Fibroblast of skin of left quadriceps (primary cell): ENCODE measurements around the gene CACNA1A.
"Not testable (repeated sequence)": the region's sequence is repeated elsewhere in the genome, so short reads cannot be mapped to it uniquely, and the experiment has no call there.

ENCODE experiments used
- DNase-seq, 2 experiments: peaks; one replicate each; pipeline ENCODE4 v3.0.0-alpha.2; 2013; ENCODE audit warnings: low read depth in 2 of 2

CACNA1A gene

DNA sequence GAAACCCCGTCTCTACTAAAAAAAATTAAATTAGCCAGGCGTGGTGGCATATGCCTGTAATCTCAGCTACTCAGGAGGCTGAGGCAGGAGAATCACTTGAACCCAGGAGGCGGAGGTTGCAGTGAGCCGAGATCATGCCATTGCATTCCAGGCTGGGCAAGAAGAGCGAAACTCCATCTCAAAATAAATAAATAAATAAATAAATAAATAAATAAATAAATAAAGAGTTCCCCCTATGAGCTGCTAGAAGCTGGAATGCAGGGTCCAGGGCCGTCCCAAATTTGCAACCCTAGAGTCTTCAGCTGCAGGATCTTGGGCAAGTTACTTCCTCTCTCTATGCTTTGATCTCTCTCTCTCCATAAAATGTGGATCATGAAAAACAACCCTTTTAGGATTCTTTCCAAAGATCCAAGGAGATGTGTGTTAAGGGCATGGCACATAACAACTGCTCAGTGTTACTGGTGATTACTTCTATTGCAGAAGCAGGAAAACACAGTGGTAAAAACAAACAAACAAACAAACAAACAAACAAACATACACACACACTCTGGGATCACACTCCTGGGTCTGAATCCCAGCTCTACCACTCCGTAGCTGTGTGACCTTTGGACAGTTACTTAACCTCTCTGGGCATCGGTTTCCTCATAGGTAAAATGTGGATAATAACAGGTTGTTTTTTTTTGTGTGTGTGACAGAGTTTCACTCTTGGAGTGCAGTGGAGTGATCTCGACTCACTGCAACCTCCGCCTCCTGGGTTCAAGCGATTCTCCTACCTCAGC, 78.8 kb downstream of the CACNA1A start:
- no peak for DNase-seq

DNA sequence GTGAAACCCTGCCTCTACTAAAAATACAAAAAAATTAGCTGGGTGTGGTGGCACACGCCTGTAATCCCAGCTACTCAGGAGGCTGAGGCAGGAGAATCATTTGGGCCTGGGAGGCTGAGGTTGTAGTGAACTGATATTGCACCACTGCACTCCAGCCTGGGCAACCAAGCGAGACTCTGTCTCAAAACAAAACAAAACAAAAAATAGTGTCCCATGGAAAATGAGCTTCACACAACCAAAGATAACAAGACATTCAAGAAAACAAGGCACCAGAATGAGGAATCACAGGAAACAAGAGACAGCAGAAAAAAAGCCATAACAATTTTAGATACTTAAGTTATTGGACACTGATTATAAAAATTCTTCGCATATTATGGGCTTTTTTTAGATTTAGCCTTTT, 80.4 kb downstream of the CACNA1A start:
- DNase-seq, result not testable (repeated sequence)

DNA sequence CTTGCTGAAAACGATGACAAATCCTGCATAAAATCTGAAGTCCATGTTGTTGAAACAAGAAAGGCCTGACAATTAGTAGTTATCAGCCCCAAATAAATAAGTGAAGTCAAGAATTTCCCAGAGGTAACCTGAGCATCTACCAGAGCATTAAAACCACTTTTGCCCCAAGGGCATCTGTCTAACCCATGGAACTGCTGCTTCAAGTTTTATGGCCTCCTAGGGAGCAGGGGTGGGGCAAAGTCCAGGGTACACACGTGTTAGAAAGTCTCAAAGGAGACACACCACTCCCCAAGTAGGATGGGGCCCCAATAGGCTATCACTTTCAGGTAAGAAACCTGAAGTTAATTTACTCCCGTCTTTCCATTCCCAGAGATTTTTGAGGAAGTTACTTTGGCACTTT, 81.1 kb downstream of the CACNA1A start:
- no peak for DNase-seq

DNA sequence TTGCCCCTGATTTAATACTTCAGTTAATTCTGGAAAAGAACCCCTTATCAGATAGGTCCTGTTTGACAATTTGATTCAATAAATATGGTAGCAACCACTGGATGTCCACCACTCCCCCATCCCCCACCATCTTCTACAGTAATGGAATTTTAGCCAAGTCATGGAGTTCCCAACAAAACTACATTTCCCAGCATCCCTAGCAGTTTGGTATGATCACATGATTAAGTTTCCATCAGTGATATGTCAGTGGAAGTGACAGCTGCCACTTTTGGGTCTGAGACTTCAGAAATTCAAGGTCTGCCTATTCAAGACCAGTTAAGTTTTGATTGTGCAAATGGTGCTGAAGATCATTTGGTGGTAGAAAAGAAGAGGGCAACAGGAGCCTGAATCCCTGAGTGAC, 85.5 kb downstream of the CACNA1A start:
- DNase-seq, result no peak

DNA sequence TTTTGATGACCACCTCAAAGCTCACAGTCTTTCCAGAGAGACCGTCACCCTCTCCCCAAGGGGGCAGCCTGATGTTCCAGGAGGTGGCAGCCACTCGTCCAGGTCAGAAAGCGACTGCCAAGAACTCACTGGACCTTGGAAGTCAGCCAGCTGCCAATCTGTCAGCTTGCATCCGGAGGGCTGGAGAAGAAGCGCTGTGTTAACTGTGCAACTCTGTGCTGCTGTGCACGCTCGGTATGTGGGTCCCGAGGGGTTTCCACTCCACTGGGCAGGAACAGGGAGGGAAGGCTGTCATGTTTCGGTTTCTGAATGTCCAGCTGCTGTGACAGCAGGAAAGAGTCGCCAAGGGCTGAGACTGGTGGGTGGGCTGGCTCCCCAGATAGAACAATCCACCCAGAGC, 89.2 kb downstream of the CACNA1A start:
- no peak for DNase-seq

DNA sequence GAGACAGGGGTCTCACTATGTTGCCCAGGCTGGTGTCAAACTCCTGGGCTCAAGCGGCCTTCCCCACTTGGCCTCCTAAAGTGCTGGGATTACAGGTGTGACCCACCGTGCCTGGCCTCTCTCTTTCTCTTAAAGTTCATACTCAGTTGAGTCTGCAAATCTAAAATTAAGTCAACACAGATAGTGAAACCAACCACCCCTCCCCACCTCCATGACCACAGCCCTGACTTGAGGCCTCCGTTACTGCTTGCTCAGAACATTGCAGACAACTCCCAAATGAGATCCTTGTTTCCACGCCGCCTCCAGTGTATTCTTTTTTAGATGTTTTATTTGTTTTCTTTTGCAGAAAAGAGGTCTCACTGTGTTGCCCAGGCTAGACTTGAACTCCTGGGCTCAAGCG, 94.4 kb downstream of the CACNA1A start:
- no peak for DNase-seq

DNA sequence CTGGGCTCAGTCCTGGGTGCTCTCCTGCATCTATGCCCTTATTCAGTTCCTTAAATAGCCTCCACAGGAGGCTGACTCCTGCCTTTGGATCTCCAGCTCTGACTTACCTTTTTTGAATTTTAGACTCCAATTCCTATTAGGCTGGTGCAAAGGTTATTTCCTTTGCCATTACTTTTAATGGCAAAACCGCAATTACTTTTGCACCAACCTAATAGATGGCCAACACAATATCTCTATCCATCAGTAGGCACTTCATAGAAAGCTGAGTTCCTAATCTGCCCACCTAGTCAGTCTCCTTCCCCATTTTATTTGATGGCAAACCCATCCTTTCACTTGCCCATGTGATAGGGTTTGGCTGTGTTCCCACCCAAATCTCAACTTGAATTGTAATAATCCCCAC, 95.3 kb downstream of the CACNA1A start:
- DNase-seq, result no peak

DNA sequence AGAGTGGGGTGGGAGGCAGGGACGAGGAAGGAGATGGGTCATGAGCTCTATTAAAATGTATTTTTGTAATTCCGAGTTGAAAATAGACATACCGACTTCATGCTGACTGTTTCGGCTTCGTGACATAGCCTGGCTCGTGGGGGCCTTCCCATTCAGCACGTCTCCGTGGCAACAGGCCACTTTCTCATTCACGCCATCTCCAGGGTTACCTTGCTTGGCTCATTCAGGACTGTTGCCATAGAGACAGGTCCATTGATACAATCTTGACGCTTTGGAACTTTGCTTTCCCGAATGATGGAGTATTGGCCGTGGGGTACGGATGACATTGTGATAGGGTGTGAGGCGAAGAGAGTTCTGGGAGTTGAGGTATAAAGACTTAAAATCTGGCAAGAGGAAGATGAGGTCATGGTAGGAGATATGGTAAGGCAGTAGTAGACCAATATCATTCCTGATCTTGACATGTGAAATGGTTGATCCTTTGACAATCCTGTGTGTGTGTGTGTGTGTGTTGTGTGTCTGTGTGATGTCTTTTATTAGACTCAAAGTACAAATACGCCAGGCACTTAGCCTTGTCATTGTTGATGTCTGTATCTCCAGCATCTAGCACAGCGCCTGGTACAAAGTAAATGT, 97.3 kb downstream of the CACNA1A start:
- no peak for DNase-seq

DNA sequence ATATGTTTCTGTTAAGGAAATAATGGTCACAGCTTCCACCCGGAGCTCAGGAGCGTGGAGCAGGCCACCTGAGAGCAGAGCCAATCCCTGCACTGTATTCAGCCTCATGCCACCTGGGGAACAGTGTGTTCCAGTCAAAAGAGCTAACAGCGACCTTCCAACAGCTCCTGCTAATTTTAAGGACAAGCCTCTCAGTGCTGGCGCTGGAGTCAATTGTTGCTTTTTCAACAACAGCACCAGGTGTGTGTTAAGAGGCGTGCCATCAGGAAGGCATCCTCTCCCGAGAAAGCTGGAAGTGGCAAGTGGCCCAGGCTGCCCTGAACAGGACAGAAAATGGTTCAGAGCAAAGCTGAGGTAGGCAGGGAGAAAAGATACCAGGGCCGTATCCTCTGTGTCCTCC, 102.0 kb downstream of the CACNA1A start:
- DNase-seq, result no peak

DNA sequence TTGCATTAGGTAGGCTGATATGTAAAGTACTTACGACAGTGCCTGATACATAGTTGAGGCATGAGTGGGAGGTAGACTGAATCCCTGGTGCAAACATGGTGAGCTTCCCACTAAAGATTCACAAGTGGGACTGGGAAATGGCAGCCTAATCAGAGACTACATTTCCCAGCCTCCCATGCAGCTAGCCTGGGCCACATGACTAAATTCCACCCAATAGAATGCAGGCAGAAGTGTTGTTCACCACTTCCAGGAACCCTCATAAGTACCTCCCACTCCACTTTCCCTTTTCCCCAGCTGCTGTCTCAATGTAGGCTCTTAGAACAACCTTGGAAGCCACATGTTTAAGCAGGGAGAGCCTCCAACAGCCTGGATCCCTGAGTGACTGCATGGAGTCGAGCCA, 104.9 kb downstream of the CACNA1A start:
- no peak for DNase-seq

DNA sequence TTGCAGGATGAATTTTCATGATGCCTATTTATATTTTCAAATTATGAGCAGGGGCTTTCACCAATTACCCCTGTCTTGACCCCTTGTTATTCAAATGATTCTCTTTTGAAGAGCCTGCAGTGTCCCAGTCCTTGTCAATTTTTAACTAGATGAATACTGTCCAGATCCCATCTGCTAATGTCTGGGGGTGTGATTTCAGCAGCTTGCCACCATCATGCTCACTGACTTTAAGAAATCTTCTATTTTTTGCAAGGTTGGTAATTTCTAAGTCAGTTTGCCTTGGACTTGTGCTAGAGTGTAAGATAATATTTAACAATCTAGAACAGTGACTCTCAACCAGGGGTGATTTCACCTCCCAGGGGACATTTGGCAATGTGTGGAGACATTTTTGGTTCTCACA, 106.0 kb downstream of the CACNA1A start:
- no peak for DNase-seq

DNA sequence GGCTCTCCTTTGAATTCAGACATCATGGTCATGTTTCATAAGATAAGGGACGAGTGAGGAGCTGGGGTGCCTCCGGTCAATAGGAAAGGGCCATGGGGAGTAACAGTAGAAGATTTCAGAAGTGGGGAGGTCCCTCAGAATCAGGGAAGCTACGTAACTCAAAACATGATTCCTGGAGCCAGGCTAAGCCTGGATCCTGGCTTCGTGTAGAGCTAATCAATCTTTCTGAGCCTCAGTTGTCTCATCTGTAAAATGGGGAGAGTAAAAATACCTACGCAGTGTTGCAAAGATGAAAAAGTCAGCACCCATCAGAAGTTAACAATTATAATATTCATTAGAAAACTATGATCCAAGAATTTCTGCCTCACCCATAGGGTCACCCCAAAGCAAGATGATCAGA, 106.5 kb downstream of the CACNA1A start:
- no peak for DNase-seq

DNA sequence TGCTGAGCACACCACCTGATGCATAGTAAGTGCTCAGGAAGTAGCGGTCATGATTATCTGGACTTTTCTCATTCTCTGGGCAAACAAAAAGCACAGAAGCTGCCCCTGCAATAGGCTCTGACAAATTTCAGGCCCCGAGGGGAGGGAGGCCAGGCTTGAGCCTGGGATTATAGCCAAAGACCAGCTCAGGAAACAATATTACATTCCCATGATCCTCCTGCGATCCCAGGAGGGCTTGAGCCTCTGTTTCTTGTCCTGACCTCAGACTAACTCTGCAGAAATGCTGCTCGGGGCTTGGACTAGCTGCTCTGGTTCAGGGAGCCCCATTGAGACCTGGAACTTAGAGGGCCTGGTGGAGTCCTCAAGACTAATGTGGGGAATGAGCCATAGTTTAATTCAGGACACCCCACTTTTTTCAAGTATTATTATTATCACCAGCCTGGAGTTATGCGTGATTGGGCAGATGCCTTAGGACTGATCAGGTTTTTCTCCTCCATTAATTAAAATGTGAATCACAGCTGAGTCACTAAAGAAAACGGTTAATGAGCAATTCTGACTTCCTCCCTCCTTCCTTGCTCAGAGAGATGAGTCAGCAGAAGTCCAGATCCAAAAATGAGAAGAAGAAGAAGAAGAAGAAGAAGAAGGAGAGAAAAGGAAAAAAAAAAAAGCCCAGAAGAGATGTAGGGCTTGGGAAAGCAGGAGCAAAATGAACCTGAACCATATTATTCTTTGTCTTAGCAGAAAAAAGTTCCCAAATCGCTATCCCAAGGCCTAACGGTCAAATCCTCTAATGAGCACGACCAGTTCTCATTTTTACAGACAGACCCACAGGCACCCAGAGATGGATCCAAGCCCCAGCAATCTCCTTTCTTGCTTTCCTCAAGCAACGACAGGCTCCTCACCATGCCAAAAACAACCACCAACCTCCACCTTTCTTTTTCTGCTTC, 107.2 kb downstream of the CACNA1A start:
- DNase-seq, result peak; percentile 72 to 74

DNA sequence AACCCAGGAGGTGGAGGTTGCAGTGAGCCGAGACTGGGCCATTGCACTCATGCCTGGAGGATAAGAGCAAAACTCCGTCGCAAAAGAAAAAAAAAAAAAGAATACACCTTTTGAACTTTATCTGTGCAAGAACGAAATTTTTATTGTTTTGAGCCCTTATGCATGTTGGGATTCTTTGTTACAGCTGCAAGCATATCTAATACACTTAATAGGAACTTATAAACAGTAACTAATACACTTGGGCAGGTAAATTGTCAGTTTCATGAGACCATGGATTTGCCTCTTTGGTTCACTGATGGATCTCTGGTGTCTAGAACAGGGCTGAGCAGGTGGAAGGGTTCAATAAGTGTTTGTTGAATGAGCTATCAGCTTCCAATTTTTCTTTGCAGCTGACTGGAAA, 108.1 kb downstream of the CACNA1A start:
- DNase-seq, result no peak

DNA sequence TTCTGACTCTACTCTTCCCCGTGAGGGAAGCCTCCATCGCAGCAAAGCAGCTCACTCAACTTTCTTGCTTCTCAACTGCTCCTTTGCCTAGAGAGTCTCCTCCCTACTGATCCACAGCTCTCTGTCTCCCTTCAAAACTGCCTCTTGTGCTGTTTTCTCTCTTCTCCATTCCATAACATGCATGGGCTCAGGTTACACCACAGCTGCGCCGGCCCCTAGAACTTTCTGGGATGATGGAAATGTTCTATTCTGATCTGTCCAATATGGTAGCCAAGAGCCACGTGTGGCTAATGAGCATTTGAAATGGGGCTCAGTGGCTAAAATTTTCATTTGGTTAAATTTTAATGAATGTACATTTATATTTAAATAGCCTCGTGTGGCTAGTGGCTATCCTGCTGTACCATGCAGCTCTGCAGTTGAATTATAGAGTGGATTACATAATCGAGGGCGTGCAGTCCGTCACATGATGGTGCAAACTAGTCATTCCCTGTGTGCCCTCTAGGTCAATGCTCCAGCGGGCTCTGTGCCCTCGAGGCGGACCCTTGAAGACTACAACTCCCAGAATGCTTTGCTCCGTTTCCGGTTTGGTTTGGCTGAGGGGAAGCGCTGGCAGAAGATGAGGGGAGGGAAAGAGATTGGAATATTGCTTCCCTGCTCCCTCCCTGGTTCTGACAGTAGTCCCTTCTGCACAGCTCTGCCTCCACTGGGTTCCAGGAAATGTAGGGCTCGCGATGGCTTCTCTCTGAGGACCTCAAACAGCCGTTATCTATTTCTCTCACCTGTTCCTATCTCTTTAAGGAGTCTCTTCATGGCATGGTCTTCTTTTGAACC, 109.8 kb downstream of the CACNA1A start:
- peak; percentile 8 to 9 for DNase-seq

DNA sequence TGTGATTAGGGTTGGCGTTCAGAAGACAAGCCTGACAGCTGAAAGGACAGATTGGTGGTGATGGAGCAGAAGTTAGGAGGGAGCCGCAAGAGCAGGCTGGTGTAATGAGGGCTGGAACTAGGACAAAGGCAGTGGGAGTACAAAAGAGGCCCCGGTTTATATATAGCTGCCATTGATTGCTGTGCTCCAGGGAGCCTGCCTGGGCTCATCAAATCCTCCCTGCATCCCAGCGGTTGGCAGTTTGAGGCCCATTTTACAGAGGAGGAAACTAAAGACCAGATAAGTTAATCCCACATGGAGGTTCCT, 123.7 kb downstream of the CACNA1A start:
- no peak for DNase-seq

DNA sequence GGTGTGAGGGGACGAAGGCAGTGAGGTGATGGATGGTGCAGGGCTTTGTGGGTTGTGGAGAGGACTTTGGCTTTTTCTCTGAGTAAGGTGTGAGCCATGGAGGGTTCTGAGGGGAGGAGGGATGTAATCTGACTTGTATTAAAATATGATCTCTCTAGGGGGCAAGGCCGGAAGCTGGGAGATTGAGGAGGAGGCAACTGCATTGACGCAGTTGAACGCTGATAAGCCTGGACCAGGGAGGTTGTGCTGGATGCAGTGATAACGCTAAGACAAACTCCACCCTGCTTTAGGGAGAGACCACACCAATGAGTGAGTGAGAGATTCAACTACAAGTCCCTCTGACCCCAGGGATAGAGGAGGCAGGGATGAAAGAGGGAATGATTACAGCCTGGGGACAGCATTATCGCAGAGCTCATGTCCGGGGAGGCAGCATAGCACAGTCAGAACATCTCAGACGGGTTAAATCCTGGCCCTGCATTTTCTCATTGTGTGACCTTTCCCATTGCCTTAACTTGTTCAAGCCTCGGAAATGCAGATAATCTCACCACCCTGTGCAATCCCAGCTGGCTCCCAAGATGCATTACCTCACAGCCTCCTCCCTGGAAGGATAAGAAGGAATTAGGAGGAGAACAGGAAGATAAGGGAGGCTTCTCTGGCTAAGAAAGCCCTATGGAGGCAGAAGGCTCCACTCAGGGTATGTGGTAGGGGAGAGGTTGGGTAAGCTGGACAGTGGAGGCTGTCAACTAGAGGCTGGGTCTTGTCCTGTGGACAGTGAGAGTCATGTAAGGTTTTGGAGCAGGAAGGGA, 124.2 kb downstream of the CACNA1A start:
- no peak for DNase-seq

DNA sequence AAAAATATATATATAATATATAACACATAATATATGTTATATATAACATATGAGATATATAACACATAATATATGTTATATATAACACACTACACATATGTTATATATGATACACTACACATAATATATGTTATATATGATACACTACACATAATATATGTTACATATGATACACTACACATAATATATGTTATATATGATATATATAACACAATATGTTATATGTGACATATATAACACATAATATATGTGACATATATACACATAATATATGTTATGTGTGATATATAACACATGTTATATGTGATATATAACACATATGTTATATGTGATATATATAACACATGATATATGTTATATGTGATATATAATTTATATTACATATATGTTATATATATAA, 129.7 kb downstream of the CACNA1A start:
- no peak for DNase-seq

DNA sequence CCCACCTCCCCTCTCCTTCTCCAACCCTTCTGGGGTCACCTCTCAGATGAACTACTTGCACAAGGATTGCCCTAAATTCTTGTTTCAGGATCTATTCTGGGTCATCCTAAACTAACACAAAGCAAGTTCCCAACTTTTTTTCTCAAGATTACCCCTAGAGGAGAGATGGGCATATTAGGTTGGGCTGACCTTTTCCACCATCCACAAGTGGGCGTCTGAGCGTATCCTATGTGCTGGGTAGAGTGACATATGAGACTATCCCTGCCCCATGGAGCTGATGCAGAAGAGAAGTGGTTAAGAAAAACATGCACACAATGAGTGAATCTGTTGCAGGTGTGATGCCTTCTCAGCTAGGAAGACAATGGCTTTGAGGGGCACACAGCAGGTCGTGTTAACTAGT, 132.7 kb downstream of the CACNA1A start:
- no peak for DNase-seq

DNA sequence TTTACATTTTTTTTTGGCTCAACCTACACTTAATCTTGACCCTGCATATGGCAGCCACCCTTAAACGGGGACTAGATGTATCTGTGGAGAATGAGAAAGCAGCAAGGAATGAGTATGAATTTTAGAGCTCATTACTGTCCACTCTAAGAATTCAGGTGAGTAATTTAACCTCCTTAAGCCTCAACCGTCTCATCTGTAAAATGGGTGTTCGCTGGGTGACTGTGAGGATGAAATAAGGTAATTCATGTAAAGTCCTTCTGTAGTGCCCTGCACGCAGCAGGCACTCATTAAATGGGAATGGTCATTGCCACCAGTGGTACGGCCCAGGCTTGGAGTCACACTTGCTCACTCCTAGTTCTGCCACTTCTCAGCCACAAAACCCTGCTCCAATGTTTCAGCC, 135.3 kb downstream of the CACNA1A start:
- no peak for DNase-seq

DNA sequence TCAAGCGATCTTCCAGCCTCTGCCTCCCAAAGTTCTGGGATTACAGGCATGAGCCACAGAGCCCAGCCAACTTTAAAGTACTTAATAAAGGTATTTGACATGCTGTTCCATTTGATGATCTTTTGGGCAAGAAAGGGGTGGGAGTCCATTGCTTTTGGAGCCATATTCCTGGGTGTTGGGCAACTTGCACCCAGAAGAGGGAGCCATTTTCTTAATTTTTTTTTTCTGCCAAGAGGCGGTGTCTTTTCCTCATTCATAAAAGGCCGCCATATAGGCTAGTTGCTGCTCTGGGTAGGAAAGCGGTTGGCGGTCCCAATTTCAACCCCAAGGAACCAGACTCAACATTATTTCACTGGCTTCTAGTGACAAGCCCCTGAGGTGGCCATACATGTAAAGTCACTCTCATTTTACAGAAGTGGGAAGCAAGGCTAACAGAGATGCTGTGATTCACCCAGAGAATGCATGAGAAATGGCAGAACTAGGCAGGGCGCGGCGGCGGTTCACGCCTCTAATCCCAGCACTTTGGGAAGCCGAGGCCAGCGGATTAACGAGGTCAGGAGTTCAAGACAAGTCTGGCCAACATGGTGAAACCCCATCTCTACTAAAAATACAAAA, 139.6 kb downstream of the CACNA1A start:
- peak in 1 of 2 experiments; percentile 10 for DNase-seq
